Measurements from ENCODE around the gene SRRD. TPM values are rescaled to one million over a fixed set of nuclear protein-coding genes. Genes with fewer than 3 reads are reported as not detected.
A peak's percentile ranks its signal among the peaks of the same experiment; 100 is the strongest.

Gene SRRD
- total RNA-seq, 1 donor from 2014 or later = 34.4 TPM

DNA sequence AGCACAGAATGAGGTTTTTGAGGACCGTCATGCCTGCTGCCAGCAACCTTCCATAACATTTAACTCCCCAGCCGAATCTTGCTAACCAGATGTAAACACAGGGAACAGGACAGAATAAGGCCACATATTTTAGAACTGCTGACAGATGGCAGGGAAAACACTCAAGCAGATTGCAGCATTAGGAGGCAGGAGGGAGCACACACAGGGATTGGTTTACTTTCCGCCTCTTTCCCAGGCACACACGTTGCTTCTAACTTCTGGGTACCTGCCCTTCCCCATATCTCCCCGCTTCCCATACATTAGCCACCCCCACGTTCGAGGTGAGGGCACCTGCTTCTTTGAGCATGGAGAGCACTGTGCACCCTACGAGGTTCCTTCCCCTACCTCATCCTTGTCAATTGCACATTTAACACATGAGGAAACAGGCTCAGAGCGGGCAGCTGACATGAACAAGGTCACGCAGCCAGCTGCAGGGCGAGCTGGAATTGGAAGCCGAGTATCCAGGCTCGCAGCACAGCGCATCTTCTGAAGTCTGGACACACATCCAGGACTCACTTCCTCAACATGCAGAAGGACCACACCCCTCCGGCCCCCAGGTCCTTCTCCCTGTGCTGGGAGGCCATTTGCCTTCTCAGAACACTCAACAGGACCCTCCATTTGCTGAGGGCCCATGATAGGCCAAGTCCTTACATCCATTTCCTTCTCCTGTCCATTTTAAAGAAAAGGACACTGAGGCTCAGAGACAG lies 35.9 kb upstream of the SRRD start:
- Histone ChIP-seq H3K27me3 (ENCODE audit: insufficient read depth, low read length) (no peaks in the 10 kb centered on the region), H3K4me1 (ENCODE audit: insufficient read depth, low read length) (no peaks in the 10 kb centered on the region), H3K4me3 (ENCODE audit: insufficient read depth, low read depth, low read length) (no peak overlapping the region), H3K9ac (ENCODE audit: low read length) (no peak overlapping the region), H2AFZ (ENCODE audit: low read depth, low read length) (no peak overlapping the region), H3K36me3 (ENCODE audit: insufficient read depth, low read length) (no peaks in the 10 kb centered on the region), H3K9me3 (ENCODE audit: insufficient read depth, low read depth, low read length) (no peaks in the 10 kb centered on the region), H4K20me1 (ENCODE audit: insufficient read depth, low read length) (no peaks in the 10 kb centered on the region), H3K79me2 (ENCODE audit: insufficient read depth, low read length) (no peaks in the 10 kb centered on the region), H3K27ac (ENCODE audit: low read depth, low read length) (no peak overlapping the region), H3K4me2 (ENCODE audit: low read length) (no peak overlapping the region)
- FAIRE-seq (no peak), DNase-seq (ENCODE audit: low read depth) (no peak)
- Mint-ChIP-seq H3K27ac (ENCODE audit: unreplicated experiment) (no peak overlapping the region), H3K4me3 (ENCODE audit: unreplicated experiment) (no peak overlapping the region), H3K9me3 (ENCODE audit: unreplicated experiment) (no peaks in the 10 kb centered on the region), H3K4me1 (ENCODE audit: low read depth, unreplicated experiment) (no peaks in the 10 kb centered on the region), H3K27me3 (ENCODE audit: low read depth, unreplicated experiment) (no peaks in the 10 kb centered on the region), H3K36me3 (ENCODE audit: low read depth, unreplicated experiment) (peaks cover 18% of the 10 kb centered on the region)
- TF ChIP-seq, protein P1, sequence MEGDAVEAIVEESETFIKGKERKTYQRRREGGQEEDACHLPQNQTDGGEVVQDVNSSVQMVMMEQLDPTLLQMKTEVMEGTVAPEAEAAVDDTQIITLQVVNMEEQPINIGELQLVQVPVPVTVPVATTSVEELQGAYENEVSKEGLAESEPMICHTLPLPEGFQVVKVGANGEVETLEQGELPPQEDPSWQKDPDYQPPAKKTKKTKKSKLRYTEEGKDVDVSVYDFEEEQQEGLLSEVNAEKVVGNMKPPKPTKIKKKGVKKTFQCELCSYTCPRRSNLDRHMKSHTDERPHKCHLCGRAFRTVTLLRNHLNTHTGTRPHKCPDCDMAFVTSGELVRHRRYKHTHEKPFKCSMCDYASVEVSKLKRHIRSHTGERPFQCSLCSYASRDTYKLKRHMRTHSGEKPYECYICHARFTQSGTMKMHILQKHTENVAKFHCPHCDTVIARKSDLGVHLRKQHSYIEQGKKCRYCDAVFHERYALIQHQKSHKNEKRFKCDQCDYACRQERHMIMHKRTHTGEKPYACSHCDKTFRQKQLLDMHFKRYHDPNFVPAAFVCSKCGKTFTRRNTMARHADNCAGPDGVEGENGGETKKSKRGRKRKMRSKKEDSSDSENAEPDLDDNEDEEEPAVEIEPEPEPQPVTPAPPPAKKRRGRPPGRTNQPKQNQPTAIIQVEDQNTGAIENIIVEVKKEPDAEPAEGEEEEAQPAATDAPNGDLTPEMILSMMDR (IDR thresholded peaks at IDR 0.05; ENCODE audit: insufficient read depth, low read depth, low read length) = no peak
- no peak for TF ChIP-seq EZH2 (IDR thresholded peaks at IDR 0.05; ENCODE audit: insufficient read depth, low read length)

DNA sequence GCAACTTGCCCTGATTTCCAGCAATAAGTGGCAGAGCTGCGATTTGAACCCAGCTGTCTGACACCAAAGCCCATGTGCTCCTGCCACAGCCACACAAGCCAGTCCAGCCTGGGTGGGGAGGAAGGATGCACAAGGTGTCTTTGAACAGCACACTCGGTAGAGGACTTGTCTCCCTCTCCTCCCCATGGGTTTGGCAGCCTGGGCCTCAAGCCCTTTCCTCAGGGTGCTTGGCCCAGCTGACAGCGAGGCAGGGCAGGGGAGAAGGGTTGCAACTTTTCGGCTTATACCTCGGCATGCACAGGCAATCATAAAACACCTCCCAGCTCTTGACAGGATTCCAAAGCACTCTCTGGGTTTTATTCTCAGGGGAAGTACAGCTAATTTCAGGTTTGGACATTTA lies 35.3 kb upstream of the SRRD start:
- Histone ChIP-seq H3K36me3 (ENCODE audit: insufficient read depth, low read length) (peaks cover 3% of the 10 kb centered on the region), H3K79me2 (ENCODE audit: insufficient read depth, low read length) (no peaks in the 10 kb centered on the region), H4K20me1 (ENCODE audit: insufficient read depth, low read length) (no peaks in the 10 kb centered on the region), H3K4me2 (ENCODE audit: low read length) (no peak overlapping the region), H3K9ac (ENCODE audit: low read length) (no peak overlapping the region), H3K27me3 (ENCODE audit: insufficient read depth, low read length) (no peaks in the 10 kb centered on the region), H3K4me3 (ENCODE audit: insufficient read depth, low read depth, low read length) (no peak overlapping the region), H3K4me1 (ENCODE audit: insufficient read depth, low read length) (no peaks in the 10 kb centered on the region), H2AFZ (ENCODE audit: low read depth, low read length) (no peak overlapping the region), H3K9me3 (ENCODE audit: insufficient read depth, low read depth, low read length) (no peaks in the 10 kb centered on the region), H3K27ac (ENCODE audit: low read depth, low read length) (no peak overlapping the region)
- Mint-ChIP-seq H3K4me1 (ENCODE audit: low read depth, unreplicated experiment) (no peaks in the 10 kb centered on the region), H3K27me3 (ENCODE audit: low read depth, unreplicated experiment) (no peaks in the 10 kb centered on the region), H3K4me3 (ENCODE audit: unreplicated experiment) (no peak overlapping the region), H3K36me3 (ENCODE audit: low read depth, unreplicated experiment) (peaks cover 18% of the 10 kb centered on the region), H3K27ac (ENCODE audit: unreplicated experiment) (no peak overlapping the region), H3K9me3 (ENCODE audit: unreplicated experiment) (no peaks in the 10 kb centered on the region)
- DNase-seq (ENCODE audit: low read depth) (no peak), FAIRE-seq (no peak)
- TF ChIP-seq, protein P1 (IDR thresholded peaks at IDR 0.05; ENCODE audit: insufficient read depth, low read depth, low read length) = no peak
- TF ChIP-seq EZH2 (IDR thresholded peaks at IDR 0.05; ENCODE audit: insufficient read depth, low read length) = no peak

DNA sequence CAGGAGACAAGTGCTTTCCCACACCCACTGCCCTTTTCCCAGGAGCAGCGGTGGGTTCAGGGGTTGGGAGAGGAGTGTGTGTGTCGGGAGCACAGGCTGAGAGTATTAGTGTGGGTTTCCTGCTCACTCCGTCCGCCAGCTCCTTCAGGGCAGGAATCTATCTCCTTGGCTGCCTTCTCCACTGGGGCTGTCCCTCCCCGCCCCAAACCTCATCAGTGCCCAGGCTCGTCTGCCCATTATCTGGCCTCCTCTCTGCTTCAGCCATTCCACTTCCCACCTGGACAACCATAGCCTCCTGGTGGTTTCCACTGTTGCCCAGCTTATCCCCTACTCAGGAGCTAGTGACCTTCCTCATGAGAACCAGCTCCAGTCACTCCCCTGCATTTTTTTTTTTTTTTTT lies 34.7 kb upstream of the SRRD start:
- no peak overlapping the region for H3K27ac Mint-ChIP-seq (ENCODE audit: unreplicated experiment)
- peak overlapping the region; percentile 15 for H3K4me3 Mint-ChIP-seq (ENCODE audit: unreplicated experiment)
- Histone ChIP-seq H3K27ac (ENCODE audit: low read depth, low read length) (no peak overlapping the region), H4K20me1 (ENCODE audit: insufficient read depth, low read length) (peaks cover 2% of the 10 kb centered on the region), H2AFZ (ENCODE audit: low read depth, low read length) (no peak overlapping the region), H3K4me3 (ENCODE audit: insufficient read depth, low read depth, low read length) (no peak overlapping the region), H3K27me3 (ENCODE audit: insufficient read depth, low read length) (no peaks in the 10 kb centered on the region), H3K36me3 (ENCODE audit: insufficient read depth, low read length) (peaks cover 4% of the 10 kb centered on the region), H3K4me1 (ENCODE audit: insufficient read depth, low read length) (no peaks in the 10 kb centered on the region), H3K9ac (ENCODE audit: low read length) (no peak overlapping the region), H3K4me2 (ENCODE audit: low read length) (no peak overlapping the region), H3K79me2 (ENCODE audit: insufficient read depth, low read length) (no peaks in the 10 kb centered on the region), H3K9me3 (ENCODE audit: insufficient read depth, low read depth, low read length) (no peaks in the 10 kb centered on the region)
- TF ChIP-seq, protein P1 (IDR thresholded peaks at IDR 0.05; ENCODE audit: insufficient read depth, low read depth, low read length) = no peak
- TF ChIP-seq EZH2 (IDR thresholded peaks at IDR 0.05; ENCODE audit: insufficient read depth, low read length) = no peak
- H3K9me3 Mint-ChIP-seq (ENCODE audit: unreplicated experiment) = no peaks in the 10 kb centered on the region
- H3K4me1 Mint-ChIP-seq (ENCODE audit: low read depth, unreplicated experiment) = no peaks in the 10 kb centered on the region
- no peak for DNase-seq (ENCODE audit: low read depth)
- H3K36me3 Mint-ChIP-seq (ENCODE audit: low read depth, unreplicated experiment) = peaks cover 21% of the 10 kb centered on the region
- no peak for FAIRE-seq
- H3K27me3 Mint-ChIP-seq (ENCODE audit: low read depth, unreplicated experiment) = no peaks in the 10 kb centered on the region

Data from astrocyte (in vitro differentiated cells and primary cell).